Liver (tissue), 9 donors: Measurements from ENCODE around the gene VDR. TPM values are rescaled to one million over a fixed set of nuclear protein-coding genes. Genes with fewer than 3 reads are reported as not detected.

Experiments used
- DNase-seq: peaks from one replicate; pipeline ENCODE4 v3.0.0-alpha.2; 2017; ENCODE audit warnings: low spot score
- H3K27ac ChIP-seq, 2 donors: one replicate each; pipeline ENCODE4 v1.7.0; 2013; ENCODE audit warnings: inconsistent platforms in 2 of 2, low read length in 2 of 2, control low read depth in 1 of 2, low read depth in 1 of 2, mild to moderate bottlenecking in 1 of 2
- H3K27me3 ChIP-seq, 4 donors: one replicate each; pipeline versions ENCODE4 v1.6.1 to v1.7.0; 2013; ENCODE audit warnings: low read length in 3 of 4, inconsistent platforms in 1 of 4, mild to moderate bottlenecking in 1 of 4, moderate library complexity in 1 of 4; ENCODE audit not compliant: control insufficient read depth in 4 of 4, insufficient read depth in 4 of 4
- H3K36me3 ChIP-seq, 4 donors: one replicate each; pipeline versions ENCODE4 v1.6.1 to v1.7.0; 2013; ENCODE audit warnings: low read length in 3 of 4, mild to moderate bottlenecking in 3 of 4, low read depth in 1 of 4, moderate library complexity in 1 of 4; ENCODE audit not compliant: control insufficient read depth in 4 of 4, insufficient read depth in 3 of 4
- H3K4me1 ChIP-seq, 4 donors: one replicate each; pipeline versions ENCODE4 v1.6.1 to v1.7.0; 2013; ENCODE audit warnings: low read length in 3 of 4, mild to moderate bottlenecking in 3 of 4, moderate library complexity in 1 of 4; ENCODE audit not compliant: control insufficient read depth in 4 of 4, insufficient read depth in 4 of 4
- H3K4me3 ChIP-seq, 3 donors: one replicate each; pipeline versions ENCODE4 v1.6.1 to v1.7.0; 2013; ENCODE audit warnings: low read length in 3 of 3, control low read depth in 1 of 3, low read depth in 1 of 3, mild to moderate bottlenecking in 1 of 3
- H3K9ac ChIP-seq, 2 donors: one replicate each; pipeline ENCODE4 v1.7.0; 2013; ENCODE audit warnings: low read length in 2 of 2, mild to moderate bottlenecking in 2 of 2, moderate library complexity in 2 of 2, control low read depth in 1 of 2, low read depth in 1 of 2
- H3K9me3 ChIP-seq, 4 donors: one replicate each; pipeline versions ENCODE4 v1.6.1 to v1.7.0; 2013; ENCODE audit warnings: low read length in 3 of 4; ENCODE audit not compliant: control insufficient read depth in 4 of 4
- ATF3 ChIP-seq: IDR thresholded peaks from 2 replicates; pipeline ENCODE4 v1.6.1; 2016; ENCODE audit warnings: antibody characterized with exemption
- CTCF ChIP-seq: fragments of 150-350 bp; IDR thresholded peaks from 2 replicates; pipeline ENCODE4 v1.5.1; 2017; ENCODE audit warnings: improper control_type of control experiment, low read depth, low read length; ENCODE audit not compliant: missing input control
- EGR1 ChIP-seq, 2 donors: IDR thresholded peaks; 2 replicates each; pipeline ENCODE4 v1.6.1; 2016 to 2018; ENCODE audit warnings: antibody characterized with exemption in 2 of 2, low read depth in 2 of 2
- FOXA1 ChIP-seq: IDR thresholded peaks from 2 replicates; pipeline ENCODE4 v1.6.1; 2016; ENCODE audit warnings: antibody characterized with exemption
- FOXA2 ChIP-seq: IDR thresholded peaks from 2 replicates; pipeline ENCODE4 v1.6.1; 2016; ENCODE audit warnings: antibody characterized with exemption
- GABPA ChIP-seq, 2 donors: IDR thresholded peaks in 1 of 2; conservative IDR thresholded peaks in 1 of 2; 2 replicates each; pipeline ENCODE4 v1.6.1; 2016; ENCODE audit warnings: antibody characterized with exemption in 2 of 2, mild to moderate bottlenecking in 1 of 2, moderate library complexity in 1 of 2
- HNF4A ChIP-seq, 2 donors: conservative IDR thresholded peaks; 2 replicates each; pipeline ENCODE4 v1.6.1; 2016; ENCODE audit warnings: antibody characterized with exemption in 2 of 2, mild to moderate bottlenecking in 2 of 2
- JUND ChIP-seq, 2 donors: IDR thresholded peaks; 2 replicates each; pipeline ENCODE4 v1.6.1; 2016; ENCODE audit warnings: antibody characterized with exemption in 2 of 2
- MAX ChIP-seq: IDR thresholded peaks from 2 replicates; pipeline ENCODE4 v1.6.1; 2016; ENCODE audit warnings: antibody characterized with exemption
- NR2F2 ChIP-seq: IDR thresholded peaks from 2 replicates; pipeline ENCODE4 v1.6.1; 2016; ENCODE audit warnings: antibody characterized with exemption
- RAD21 ChIP-seq, 2 donors: IDR thresholded peaks; 2 replicates each; pipeline ENCODE4 v1.6.1; 2016; ENCODE audit warnings: antibody characterized with exemption in 2 of 2, mild to moderate bottlenecking in 2 of 2
- REST ChIP-seq: IDR thresholded peaks from 2 replicates; pipeline ENCODE4 v1.6.1; 2016; ENCODE audit warnings: antibody characterized with exemption, mild to moderate bottlenecking
- RXRA ChIP-seq, 2 donors: IDR thresholded peaks; 2 replicates each; pipeline ENCODE4 v1.6.1; 2017 to 2018; ENCODE audit warnings: antibody characterized with exemption in 2 of 2, mild to moderate bottlenecking in 1 of 2
- SP1 ChIP-seq: IDR thresholded peaks from 2 replicates; pipeline ENCODE4 v1.6.1; 2018; ENCODE audit warnings: antibody characterized with exemption, mild to moderate bottlenecking
- TAF1 ChIP-seq: conservative IDR thresholded peaks from 2 replicates; pipeline ENCODE4 v1.6.1; 2016; ENCODE audit warnings: antibody characterized with exemption, mild to moderate bottlenecking
- YY1 ChIP-seq: IDR thresholded peaks from 2 replicates; pipeline ENCODE4 v1.6.1; 2016; ENCODE audit warnings: antibody characterized with exemption, mild to moderate bottlenecking
- ZBTB33 ChIP-seq: IDR thresholded peaks from 2 replicates; pipeline ENCODE4 v1.6.1; 2016; ENCODE audit warnings: antibody characterized with exemption
- WGBS: extraction: QIAGEN DNeasy Blood & Tissue Kit; methylation state at CpG from one replicate; pipeline ENCODE4 v1.1.7; 2013; 5-methylcytosine and 5-hydroxymethylcytosine counted together
- polyA plus RNA-seq, 2 donors: library from polyadenylated mRNA; stranded (reverse) in 1 of 2; unstranded in 1 of 2; fragments of 200-250 nt in 1 of 2; fragments of >200 nt in 1 of 2; fragmentation: Nextera tagmentation in 1 of 2; extraction: Ambion mirVana in 1 of 2; gene quantifications; one replicate each; pipeline versions ENCODE4 v1.2.1 to v1.2.3, GENCODE V29; 2013 to 2015
- total RNA-seq, 2 donors: library from RNA; depleted of rRNA; stranded (reverse); fragments of >200 nt; gene quantifications; one replicate each; pipeline ENCODE4 v1.2.3, GENCODE V29; 2014
- donor health status: healthy.
- donor health status: healthy.
- donor health status: healthy.
- donor health status: healthy.
- donor health status: healthy.

VDR gene
- total and polyA plus RNA-seq, 4 donors: 0.25 to 0.47 (median 0.35) TPM

GRCh38 chr12:47940773-47941474 is 36.1 kb upstream of the VDR start (continued):
- TF ChIP-seq REST (no peak), CTCF (no peak), EGR1 (IDR thresholded peaks at IDR 0.05; ENCODE audit: low read depth in 2 of 2) (no peak)

GRCh38 chr12:47939009-47939601 is 34.3 kb upstream of the VDR start:
- H3K27ac ChIP-seq: no peak overlapping the region
- DNase-seq: no peak
- 82% methylated on average over 6 of the region's 6 CpGs for WGBS
- H3K27me3 ChIP-seq: no peaks in the 10 kb centered on the region
- H3K9ac ChIP-seq: no peak overlapping the region
- TF ChIP-seq GABPA (IDR thresholded peaks at IDR 0.05 in 1 of 2, conservative IDR thresholded peaks at IDR 0.05 in 1 of 2) (no peak), MAX (no peak), SP1 (no peak), RXRA (IDR thresholded peaks at IDR 0.05) (no peak), YY1 (no peak), NR2F2 (no peak), ATF3 (no peak), FOXA2 (no peak), CTCF (no peak), FOXA1 (no peak), REST (no peak), EGR1 (IDR thresholded peaks at IDR 0.05; ENCODE audit: low read depth in 2 of 2) (no peak), ZBTB33 (no peak), RAD21 (IDR thresholded peaks at IDR 0.05) (no peak), JUND (IDR thresholded peaks at IDR 0.05) (no peak), TAF1 (no peak), HNF4A (conservative IDR thresholded peaks at IDR 0.05) (no peak)
- H3K4me3 ChIP-seq: no peak overlapping the region
- no peaks in the 10 kb centered on the region for H3K36me3 ChIP-seq
- no peaks in the 10 kb centered on the region for H3K4me1 ChIP-seq
- H3K9me3 ChIP-seq: no peaks in the 10 kb centered on the region
